ENCODE results near the gene SELL.
"Not testable (repeated sequence)": the region's sequence is repeated elsewhere in the genome, so short reads cannot be mapped to it uniquely, and the experiment has no call there.

Gene SELL

DNA sequence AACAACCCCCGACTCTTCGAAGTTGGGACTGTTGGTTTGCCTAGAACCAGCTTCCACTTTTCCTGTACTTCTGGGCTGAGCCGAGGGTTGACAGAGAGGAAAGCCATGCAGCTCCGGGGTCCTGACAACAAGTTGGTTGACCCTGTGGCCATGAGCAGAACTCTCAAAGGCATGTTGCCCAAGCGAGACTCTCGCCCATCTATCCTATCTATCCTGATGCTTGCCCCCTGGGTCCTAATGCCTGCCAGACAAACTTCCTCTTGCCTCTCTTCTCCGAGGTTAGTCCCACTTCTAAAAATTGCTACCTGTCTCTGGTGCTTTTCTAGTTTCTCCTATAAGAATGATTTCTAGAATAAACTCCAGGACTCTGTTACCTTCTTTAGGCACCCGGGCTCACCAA lies 48.7 kb downstream of the SELL start:
- H3K9me3 Mint-ChIP-seq = not testable (repeated sequence)
- H3K4me3 Mint-ChIP-seq = peak overlapping the region; percentile 82

GRCh38 chr1:169661066-169661465 lies 50.4 kb downstream of the SELL start:
- H3K27me3 Mint-ChIP-seq, H3K9me3 Mint-ChIP-seq, H3K27ac Mint-ChIP-seq, H3K4me3 Mint-ChIP-seq: not testable (repeated sequence)
- H3K4me1 Mint-ChIP-seq (ENCODE audit: low read depth) = peaks cover 76% of the 10 kb centered on the region
- H3K36me3 Mint-ChIP-seq (ENCODE audit: low read depth) = peaks cover 10% of the 10 kb centered on the region

More for the DNA sequence above, 48.7 kb downstream of the SELL start:
- not testable (repeated sequence) for H3K27me3 Mint-ChIP-seq
- Mint-ChIP-seq H3K36me3 (ENCODE audit: low read depth) (peaks cover 16% of the 10 kb centered on the region), H3K27ac (peak overlapping the region; percentile 42), H3K4me1 (ENCODE audit: low read depth) (peaks cover 76% of the 10 kb centered on the region)

GRCh38 chr1:169658777-169659176 lies 52.6 kb downstream of the SELL start:
- Mint-ChIP-seq H3K36me3 (ENCODE audit: low read depth) (peaks cover 10% of the 10 kb centered on the region), H3K4me1 (ENCODE audit: low read depth) (peaks cover 79% of the 10 kb centered on the region)
- not testable (repeated sequence) for H3K9me3 Mint-ChIP-seq, H3K4me3 Mint-ChIP-seq, H3K27ac Mint-ChIP-seq, H3K27me3 Mint-ChIP-seq

DNA sequence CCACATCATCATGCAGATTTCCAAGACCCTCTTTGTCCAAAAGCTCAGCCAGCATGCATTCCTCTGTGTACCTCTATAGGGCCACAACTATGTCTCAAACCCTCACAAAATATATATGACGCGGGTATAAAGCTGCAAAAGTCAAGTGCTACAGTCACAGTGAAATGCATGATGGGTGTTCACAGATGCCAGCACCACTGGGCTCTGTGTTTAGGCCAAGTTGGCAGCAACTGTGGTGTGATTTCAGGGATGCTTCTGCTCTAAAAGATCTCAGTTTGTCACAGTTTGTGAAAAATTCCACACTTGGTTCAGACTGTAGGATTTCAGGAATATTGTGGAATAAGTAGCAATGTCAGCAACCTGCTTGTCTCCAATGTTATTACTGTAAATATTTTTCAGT lies 57.5 kb downstream of the SELL start:
- H3K4me3 Mint-ChIP-seq = no peak overlapping the region
- no peaks in the 10 kb centered on the region for H3K27me3 Mint-ChIP-seq
- H3K36me3 Mint-ChIP-seq (ENCODE audit: low read depth) = no peaks in the 10 kb centered on the region
- peaks cover 57% of the 10 kb centered on the region for H3K4me1 Mint-ChIP-seq (ENCODE audit: low read depth)
- H3K9me3 Mint-ChIP-seq = peaks cover 6% of the 10 kb centered on the region
- no peak overlapping the region for H3K27ac Mint-ChIP-seq

DNA sequence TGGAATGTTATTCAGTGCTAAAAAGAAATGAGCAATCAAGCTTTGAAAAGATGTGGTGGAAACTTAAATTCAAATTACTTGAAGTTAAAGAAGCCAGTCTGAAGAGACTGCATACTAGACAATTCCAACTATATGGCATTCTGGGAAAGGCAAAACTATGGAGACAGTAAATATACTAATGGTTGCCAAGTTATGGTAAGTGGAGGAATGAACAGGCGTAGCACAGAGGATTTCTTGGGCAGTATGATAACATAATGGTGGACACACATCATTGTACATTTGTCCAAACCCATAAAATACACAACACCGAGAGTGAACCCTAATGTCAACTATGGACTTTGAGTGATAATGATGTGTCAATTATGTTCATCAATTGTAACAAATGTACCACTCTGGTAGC lies 60.4 kb downstream of the SELL start:
- Mint-ChIP-seq H3K27me3 (no peaks in the 10 kb centered on the region), H3K27ac (no peak overlapping the region), H3K9me3 (peaks cover 13% of the 10 kb centered on the region), H3K36me3 (ENCODE audit: low read depth) (no peaks in the 10 kb centered on the region), H3K4me3 (no peak overlapping the region), H3K4me1 (ENCODE audit: low read depth) (peaks cover 48% of the 10 kb centered on the region)

DNA sequence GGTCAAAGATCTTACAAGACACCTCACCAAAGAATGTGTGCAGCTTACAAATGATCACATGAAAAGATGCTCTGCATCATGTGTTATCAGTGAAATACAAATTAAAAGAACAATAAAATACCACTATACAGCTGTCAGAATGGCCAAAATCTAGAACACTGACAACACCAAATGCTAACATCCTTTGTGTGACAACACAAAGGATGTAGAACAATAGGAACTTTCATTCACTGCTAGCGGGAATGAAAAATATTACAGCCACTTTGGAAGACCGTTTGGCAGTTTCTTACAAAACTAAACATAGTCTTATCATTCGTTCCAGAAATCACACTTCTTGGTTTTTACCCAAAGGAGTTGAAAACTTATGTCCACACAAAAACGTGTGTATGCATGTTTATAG lies 60.9 kb downstream of the SELL start:
- Mint-ChIP-seq H3K9me3 (peaks cover 13% of the 10 kb centered on the region), H3K4me3 (no peak overlapping the region), H3K36me3 (ENCODE audit: low read depth) (no peaks in the 10 kb centered on the region), H3K27ac (no peak overlapping the region), H3K4me1 (ENCODE audit: low read depth) (peaks cover 43% of the 10 kb centered on the region), H3K27me3 (no peaks in the 10 kb centered on the region)

- Mint-ChIP-seq H3K27ac (peak overlapping the region; percentile 85), H3K27me3 (no peaks in the 10 kb centered on the region), H3K9me3 (peaks cover 9% of the 10 kb centered on the region), H3K4me1 (ENCODE audit: low read depth) (peaks cover 44% of the 10 kb centered on the region), H3K4me3 (no peak overlapping the region), H3K36me3 (ENCODE audit: low read depth) (no peaks in the 10 kb centered on the region)
Measured at GRCh38 chr1:169648709-169649108, 62.7 kb downstream of the SELL start.

GRCh38 chr1:169648187-169648586 lies 63.2 kb downstream of the SELL start:
- Mint-ChIP-seq H3K27ac (peak overlapping the region; percentile 85), H3K4me3 (peak overlapping the region; percentile 52), H3K36me3 (ENCODE audit: low read depth) (no peaks in the 10 kb centered on the region), H3K9me3 (peaks cover 9% of the 10 kb centered on the region), H3K27me3 (no peaks in the 10 kb centered on the region), H3K4me1 (ENCODE audit: low read depth) (peaks cover 41% of the 10 kb centered on the region)

DNA sequence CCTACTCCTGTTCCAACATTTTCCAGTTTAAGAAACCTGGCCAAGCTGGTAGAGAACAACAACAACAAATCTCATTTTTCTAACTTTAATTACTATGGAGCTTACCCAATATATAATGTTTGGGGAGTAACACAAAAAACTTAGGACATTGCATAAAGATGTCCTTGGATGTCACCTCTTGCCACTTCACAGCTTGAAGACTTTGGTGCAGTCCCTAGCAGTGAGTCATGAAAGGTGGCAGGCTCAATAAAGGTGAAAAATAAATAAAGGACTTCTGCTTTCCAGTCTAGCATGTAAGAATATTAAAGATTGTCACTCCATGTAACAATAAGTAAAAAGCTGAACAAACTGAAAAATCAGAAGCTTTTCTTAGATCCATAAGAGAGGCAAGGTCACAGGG lies 63.9 kb downstream of the SELL start:
- peaks cover 9% of the 10 kb centered on the region for H3K9me3 Mint-ChIP-seq
- no peak overlapping the region for H3K4me3 Mint-ChIP-seq
- peaks cover 41% of the 10 kb centered on the region for H3K4me1 Mint-ChIP-seq (ENCODE audit: low read depth)
- H3K36me3 Mint-ChIP-seq (ENCODE audit: low read depth) = no peaks in the 10 kb centered on the region
- H3K27me3 Mint-ChIP-seq = no peaks in the 10 kb centered on the region
- peak overlapping the region; percentile 85 for H3K27ac Mint-ChIP-seq

GRCh38 chr1:169644297-169644696 lies 67.1 kb downstream of the SELL start:
- Mint-ChIP-seq H3K9me3 (peaks cover 9% of the 10 kb centered on the region), H3K27me3 (no peaks in the 10 kb centered on the region), H3K36me3 (ENCODE audit: low read depth) (no peaks in the 10 kb centered on the region), H3K4me3 (no peak overlapping the region), H3K4me1 (ENCODE audit: low read depth) (peaks cover 45% of the 10 kb centered on the region), H3K27ac (no peak overlapping the region)

All from stimulated activated naive CD8-positive, alpha-beta T cell treated with anti-CD3 and anti-CD28 coated beads, Interleukin-15, Interleukin-2, amounts not matched to agents 100 ng/mL and 50 ng/mL, for 24 hours (primary cell).